Tongue (tissue), 2 donors: ENCODE results near the gene GLI1. TPM values are rescaled to one million over a fixed set of nuclear protein-coding genes. Genes with fewer than 3 reads are reported as not detected.

Experiments
- DNase-seq: peaks from one replicate; pipeline ENCODE4 v3.0.0-alpha.2; 2015
- total RNA-seq: library from RNA; depleted of rRNA; stranded (reverse); fragments of >200 nt; gene quantifications from one replicate; pipeline ENCODE4 v1.2.3, GENCODE V29; 2014

GLI1 gene
- total RNA-seq, 1 donor from 2014 or later, result 5.6 TPM

- peak; percentile 90 for DNase-seq
Measured at GRCh38 chr12:57461276-57461916, 1.8 kb downstream of the GLI1 start.

- no peak for DNase-seq
Measured at GRCh38 chr12:57461917-57462250, 2.3 kb downstream of the GLI1 start.

- peak; percentile 95 for DNase-seq
Measured at GRCh38 chr12:57462251-57462911, 2.8 kb downstream of the GLI1 start.

GRCh38 chr12:57462912-57463253 lies 3.3 kb downstream of the GLI1 start:
- no peak for DNase-seq

- no peak for DNase-seq
Measured at GRCh38 chr12:57464569-57464968, 5.0 kb downstream of the GLI1 start.

- DNase-seq, result no peak
Measured at GRCh38 chr12:57465030-57465746, 5.6 kb downstream of the GLI1 start.

GRCh38 chr12:57465747-57466505 lies 6.3 kb downstream of the GLI1 start:
- DNase-seq, result no peak

- no peak for DNase-seq
Measured at GRCh38 chr12:57467212-57467874, 7.8 kb downstream of the GLI1 start.

- DNase-seq, result no peak
Measured at GRCh38 chr12:57467915-57468314, 8.3 kb downstream of the GLI1 start.

GRCh38 chr12:57469296-57470164 lies 9.9 kb downstream of the GLI1 start:
- no peak for DNase-seq

- DNase-seq, result no peak
Measured at GRCh38 chr12:57470286-57470969, 10.8 kb downstream of the GLI1 start.

- no peak for DNase-seq
Measured at GRCh38 chr12:57470970-57471656, 11.5 kb downstream of the GLI1 start.

GRCh38 chr12:57471661-57472060 lies 12.1 kb downstream of the GLI1 start:
- DNase-seq, result no peak

- DNase-seq, result no peak
Measured at GRCh38 chr12:57472391-57472790, 12.8 kb downstream of the GLI1 start.

- no peak for DNase-seq
Measured at GRCh38 chr12:57473392-57473791, 13.8 kb downstream of the GLI1 start.

- DNase-seq, result no peak
Measured at GRCh38 chr12:57473886-57474285, 14.3 kb downstream of the GLI1 start.

- DNase-seq, result no peak
Measured at GRCh38 chr12:57474430-57474829, 14.8 kb downstream of the GLI1 start.

GRCh38 chr12:57474862-57475261 lies 15.3 kb downstream of the GLI1 start:
- DNase-seq, result no peak

GRCh38 chr12:57475271-57476161 lies 15.9 kb downstream of the GLI1 start:
- no peak for DNase-seq
